Astrocyte of the cerebellum (primary cell): ENCODE data around the gene KLHL40.

Source experiments
- DNase-seq: peaks from one replicate; pipeline ENCODE4 v3.0.0-alpha.2; 2011; ENCODE audit warnings: low read depth
- H3K4me3 ChIP-seq: 2 replicates; pipeline ENCODE4 v1.5.1; 2011; ENCODE audit warnings: mild to moderate bottlenecking, low read depth, low read length, moderate library complexity
- CTCF ChIP-seq: IDR thresholded peaks from 2 replicates; pipeline ENCODE4 v1.5.1; 2012; ENCODE audit warnings: low read length, low read depth, moderate library complexity, mild to moderate bottlenecking; ENCODE audit errors: missing control alignments
- in situ Hi-C: cut with HindIII; loops from 2 replicates; pipeline ENCODE4 v1.10.0; 2017; ENCODE audit warnings: low sequenced_read_pairs

KLHL40 gene

DNA sequence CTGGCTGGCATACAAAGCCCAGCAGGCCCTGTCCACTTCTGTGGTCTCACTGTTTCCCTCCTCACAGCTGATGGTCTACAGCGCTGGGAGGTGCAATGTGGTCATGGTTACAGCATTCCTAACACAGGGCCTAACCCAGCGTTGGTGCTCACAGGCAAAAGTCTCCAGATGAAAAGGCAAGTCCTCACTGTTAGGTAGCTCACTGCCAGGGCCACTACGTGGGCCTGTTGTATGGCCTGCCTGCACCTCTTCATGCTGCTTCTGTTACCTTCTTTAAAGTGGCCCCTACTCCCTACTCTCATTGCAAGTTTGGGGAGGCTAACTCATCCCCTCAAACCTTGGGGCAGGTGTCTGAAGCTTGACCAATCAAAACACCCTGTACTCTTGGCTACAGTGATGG lies 56.5 kb downstream of the KLHL40 start:
- in situ Hi-C loops = no loop called here
- no peak for TF ChIP-seq CTCF
- H3K4me3 ChIP-seq = no peak overlapping the region
- peak; percentile 42 for DNase-seq
